Measurements from ENCODE around the gene OTULINL.

Gene OTULINL

GRCh38 chr5:14560091-14560595, 21.4 kb upstream of the OTULINL start:
- H3K36me3 ChIP-seq (replicated peaks): no peaks in the 10 kb centered on the region
- H3K27ac ChIP-seq: no peak overlapping the region
- no peak for TF ChIP-seq CTCF (IDR thresholded peaks at IDR 0.05; ENCODE audit: low read depth, low read length, missing control alignments)
- in situ Hi-C loops (cut with HindIII; ENCODE audit: low pct_ligation_motif_present, low sequenced_read_pairs): no loop called here
- no peaks in the 10 kb centered on the region for H3K27me3 ChIP-seq (replicated peaks)
- DNase-seq: no peak
- no peak overlapping the region for H3K4me3 ChIP-seq (ENCODE audit: low read depth, low read length)

- no peak for DNase-seq
- Histone ChIP-seq H3K4me3 (ENCODE audit: low read depth, low read length) (no peak overlapping the region), H3K27me3 (replicated peaks) (no peaks in the 10 kb centered on the region), H3K27ac (no peak overlapping the region), H3K36me3 (replicated peaks) (no peaks in the 10 kb centered on the region)
- in situ Hi-C loops (cut with HindIII; ENCODE audit: low pct_ligation_motif_present, low sequenced_read_pairs): no loop called here
- TF ChIP-seq CTCF (IDR thresholded peaks at IDR 0.05; ENCODE audit: low read depth, low read length, missing control alignments): no peak
Observed at GRCh38 chr5:14561741-14562140, 19.9 kb upstream of the OTULINL start.

GRCh38 chr5:14568333-14568732, 13.3 kb upstream of the OTULINL start:
- no peak overlapping the region for H3K4me3 ChIP-seq (ENCODE audit: low read depth, low read length)
- no peaks in the 10 kb centered on the region for H3K36me3 ChIP-seq (replicated peaks)
- TF ChIP-seq CTCF (IDR thresholded peaks at IDR 0.05; ENCODE audit: low read depth, low read length, missing control alignments): no peak
- H3K27ac ChIP-seq: no peak overlapping the region
- H3K27me3 ChIP-seq (replicated peaks): no peaks in the 10 kb centered on the region
- in situ Hi-C loops (cut with HindIII; ENCODE audit: low pct_ligation_motif_present, low sequenced_read_pairs): no loop called here
- no peak for DNase-seq

- DNase-seq: peak; percentile 27
- Histone ChIP-seq H3K27ac (no peak overlapping the region), H3K27me3 (replicated peaks) (no peaks in the 10 kb centered on the region), H3K36me3 (replicated peaks) (no peaks in the 10 kb centered on the region), H3K4me3 (ENCODE audit: low read depth, low read length) (no peak overlapping the region)
- in situ Hi-C loops (cut with HindIII; ENCODE audit: low pct_ligation_motif_present, low sequenced_read_pairs): no loop called here
- no peak for TF ChIP-seq CTCF (IDR thresholded peaks at IDR 0.05; ENCODE audit: low read depth, low read length, missing control alignments)
Observed at GRCh38 chr5:14569948-14570691, 11.5 kb upstream of the OTULINL start.

- no peak for TF ChIP-seq CTCF (IDR thresholded peaks at IDR 0.05; ENCODE audit: low read depth, low read length, missing control alignments)
- Histone ChIP-seq H3K27ac (no peak overlapping the region), H3K4me3 (ENCODE audit: low read depth, low read length) (no peak overlapping the region), H3K27me3 (replicated peaks) (no peaks in the 10 kb centered on the region), H3K36me3 (replicated peaks) (no peaks in the 10 kb centered on the region)
- in situ Hi-C loops (cut with HindIII; ENCODE audit: low pct_ligation_motif_present, low sequenced_read_pairs): no loop called here
- no peak for DNase-seq
Observed at GRCh38 chr5:14571901-14572300, 9.7 kb upstream of the OTULINL start.

GRCh38 chr5:14572385-14572784, 9.2 kb upstream of the OTULINL start:
- H3K27me3 ChIP-seq (replicated peaks): no peaks in the 10 kb centered on the region
- DNase-seq: no peak
- no peak overlapping the region for H3K27ac ChIP-seq
- in situ Hi-C loops (cut with HindIII; ENCODE audit: low pct_ligation_motif_present, low sequenced_read_pairs): no loop called here
- H3K36me3 ChIP-seq (replicated peaks): no peaks in the 10 kb centered on the region
- H3K4me3 ChIP-seq (ENCODE audit: low read depth, low read length): no peak overlapping the region
- TF ChIP-seq CTCF (IDR thresholded peaks at IDR 0.05; ENCODE audit: low read depth, low read length, missing control alignments): no peak
